Stimulated activated CD4-positive, alpha-beta T cell treated with anti-CD3 and anti-CD28 coated beads, Interleukin-4, amount 100 ng/mL, for 1 hour (primary cell): Measurements from ENCODE around the gene CYB5RL.
"Not testable (repeated sequence)": the region's sequence is repeated elsewhere in the genome, so short reads cannot be mapped to it uniquely, and the experiment has no call there.

Experiments
- DNase-seq: peaks from one replicate; pipeline ENCODE4 v3.0.0-alpha.2; 2020

Gene CYB5RL

GRCh38 chr1:54199765-54200518 is at the start of gene CYB5RL, which contains the start of gene MRPL37:
Gene CYB5RL (minus strand): TSS chr1:54200030. CDS start chr1:54195616, 4,414 bp downstream.
Gene MRPL37 (plus strand): TSS chr1:54200167. CDS start chr1:54200244, 77 bp downstream.
- DNase-seq: peak; percentile 85

- no peak for DNase-seq
Observed at GRCh38 chr1:54248966-54249365, 49.1 kb upstream of the CYB5RL start.

- DNase-seq: no peak
Observed at GRCh38 chr1:54247863-54248515, 48.2 kb upstream of the CYB5RL start.

- no peak for DNase-seq
Observed at GRCh38 chr1:54246116-54246721, 46.4 kb upstream of the CYB5RL start.

GRCh38 chr1:54245501-54245900 is 45.7 kb upstream of the CYB5RL start:
- no peak for DNase-seq

- no peak for DNase-seq
Observed at GRCh38 chr1:54244655-54245054, 44.8 kb upstream of the CYB5RL start.

GRCh38 chr1:54243022-54243421 is 43.2 kb upstream of the CYB5RL start:
- no peak for DNase-seq

- DNase-seq: no peak
Observed at GRCh38 chr1:54241364-54241763, 41.5 kb upstream of the CYB5RL start.

GRCh38 chr1:54240741-54241335 is 41.0 kb upstream of the CYB5RL start:
- no peak for DNase-seq

GRCh38 chr1:54239631-54240031 is 39.8 kb upstream of the CYB5RL start:
- no peak for DNase-seq

- DNase-seq: no peak
Observed at GRCh38 chr1:54239035-54239383, 39.2 kb upstream of the CYB5RL start.

- DNase-seq: no peak
Observed at GRCh38 chr1:54238353-54239034, 38.7 kb upstream of the CYB5RL start.

GRCh38 chr1:54237586-54237985 is 37.8 kb upstream of the CYB5RL start:
- DNase-seq: no peak

- no peak for DNase-seq
Observed at GRCh38 chr1:54234284-54234683, 34.5 kb upstream of the CYB5RL start.

GRCh38 chr1:54233196-54233595 is 33.4 kb upstream of the CYB5RL start:
- not testable (repeated sequence) for DNase-seq

- no peak for DNase-seq
Observed at GRCh38 chr1:54230507-54231339, 30.9 kb upstream of the CYB5RL start.

GRCh38 chr1:54229281-54229891 is 29.6 kb upstream of the CYB5RL start:
- peak; percentile 24 for DNase-seq

- no peak for DNase-seq
Observed at GRCh38 chr1:54228638-54229079, 28.8 kb upstream of the CYB5RL start.

- no peak for DNase-seq
Observed at GRCh38 chr1:54227891-54228310, 28.1 kb upstream of the CYB5RL start.

- no peak for DNase-seq
Observed at GRCh38 chr1:54227091-54227602, 27.3 kb upstream of the CYB5RL start.

- no peak for DNase-seq
Observed at GRCh38 chr1:54225986-54226559, 26.2 kb upstream of the CYB5RL start.
